Hepatocyte (in vitro differentiated cells): ENCODE results near the gene CGB3. TPM values are rescaled to one million over a fixed set of nuclear protein-coding genes. Genes with fewer than 3 reads are reported as not detected.

Experiments used
- DNase-seq: peaks from one replicate; pipeline ENCODE4 v3.0.0-alpha.2; 2016; ENCODE audit warnings: low spot score
- H2AFZ ChIP-seq: fragments of 200-600 bp; sonication (generic); 2 replicates; pipeline ENCODE4 v1.6.0; 2016; ENCODE audit warnings: antibody characterized with exemption, mild to moderate bottlenecking
- H3K27ac ChIP-seq: fragments of 200-600 bp; sonication (generic); 2 replicates; pipeline ENCODE4 v1.5.1; 2016; ENCODE audit warnings: mild to moderate bottlenecking
- H3K27me3 ChIP-seq: fragments of 200-600 bp; sonication (generic); 2 replicates; pipeline ENCODE4 v1.6.1; 2016
- H3K36me3 ChIP-seq: fragments of 200-600 bp; sonication (generic); replicated peaks from 2 replicates; pipeline ENCODE4 v1.5.1; 2016; ENCODE audit warnings: low read depth; ENCODE audit not compliant: insufficient read depth
- H3K4me1 ChIP-seq: fragments of 200-600 bp; sonication (generic); 2 replicates; pipeline ENCODE4 v1.5.1; 2016; ENCODE audit warnings: mild to moderate bottlenecking, moderate library complexity; ENCODE audit not compliant: insufficient read depth
- H3K4me2 ChIP-seq: fragments of 200-600 bp; sonication (generic); 2 replicates; pipeline ENCODE4 v1.6.0; 2016
- H3K4me3 ChIP-seq: fragments of 200-600 bp; sonication (generic); 2 replicates; pipeline ENCODE4 v1.5.1; 2016; ENCODE audit warnings: mild to moderate bottlenecking
- H3K79me2 ChIP-seq: fragments of 200-600 bp; sonication (generic); 2 replicates; pipeline ENCODE4 v1.6.0; 2017; ENCODE audit warnings: mild to moderate bottlenecking
- H3K9me2 ChIP-seq: fragments of 200-600 bp; sonication (generic); replicated peaks from 2 replicates; pipeline ENCODE4 v1.6.0; 2017; ENCODE audit warnings: mild to moderate bottlenecking; ENCODE audit not compliant: insufficient read depth
- H3K9me3 ChIP-seq: fragments of 200-600 bp; sonication (generic); 2 replicates; pipeline ENCODE4 v1.5.1; 2016; ENCODE audit warnings: low read depth, mild to moderate bottlenecking
- H4K20me1 ChIP-seq: fragments of 200-600 bp; sonication (generic); 2 replicates; pipeline ENCODE4 v1.6.0; 2016; ENCODE audit warnings: mild to moderate bottlenecking; ENCODE audit not compliant: insufficient read depth, poor library complexity, severe bottlenecking
- EZH2 ChIP-seq: fragments of 200-600 bp; sonication (generic); IDR thresholded peaks from 2 replicates; pipeline ENCODE4 v1.6.1; 2016; ENCODE audit warnings: antibody characterized with exemption, mild to moderate bottlenecking, borderline replicate concordance
- EZH2phosphoT487 ChIP-seq: fragments of 200-600 bp; sonication (generic); IDR thresholded peaks from one replicate; pipeline ENCODE4 v1.6.1; 2018; ENCODE audit warnings: antibody characterized with exemption, mild to moderate bottlenecking, low read depth, moderate library complexity; ENCODE audit not compliant: unreplicated experiment, severe bottlenecking
- WGBS: methylation state at CpG from one replicate; pipeline ENCODE4 v1.1.6; 2016; ENCODE audit warnings: low lambda C conversion rate; ENCODE audit errors: missing lambda C conversion rate; 5-methylcytosine and 5-hydroxymethylcytosine counted together
- microRNA-seq: library from miRNA; unstranded; fragments of <30 nt; microRNA quantifications from one replicate; pipeline ENCODE4, GENCODE V29; 2017
- polyA plus RNA-seq: library from polyadenylated mRNA; unstranded; fragments of >200 nt; fragmentation: Nextera tagmentation; extraction: Ambion mirVana; gene quantifications from 2 replicates; pipeline ENCODE4 v1.2.1, GENCODE V29; 2016
- small RNA-seq: library from RNA; depleted of rRNA; stranded (forward); fragments of <200 nt; gene quantifications from one replicate; pipeline ENCODE3, GENCODE V24; 2014
- total RNA-seq: library from RNA; depleted of rRNA; stranded (reverse); fragments of >200 nt; gene quantifications from 2 replicates; pipeline ENCODE4 v1.2.3, GENCODE V29; 2014
- TF ChIP-seq, protein P1 (sequence below): fragments of 200-600 bp; sonication (generic); IDR thresholded peaks from 2 replicates; pipeline ENCODE4 v1.5.1; 2016; ENCODE audit warnings: antibody characterized with exemption, mild to moderate bottlenecking; ENCODE audit not compliant: poor library complexity

Gene CGB3
- total and polyA plus RNA-seq, 2 experiments from 2014 or later = 1.1 TPM; not detected in 1

DNA sequence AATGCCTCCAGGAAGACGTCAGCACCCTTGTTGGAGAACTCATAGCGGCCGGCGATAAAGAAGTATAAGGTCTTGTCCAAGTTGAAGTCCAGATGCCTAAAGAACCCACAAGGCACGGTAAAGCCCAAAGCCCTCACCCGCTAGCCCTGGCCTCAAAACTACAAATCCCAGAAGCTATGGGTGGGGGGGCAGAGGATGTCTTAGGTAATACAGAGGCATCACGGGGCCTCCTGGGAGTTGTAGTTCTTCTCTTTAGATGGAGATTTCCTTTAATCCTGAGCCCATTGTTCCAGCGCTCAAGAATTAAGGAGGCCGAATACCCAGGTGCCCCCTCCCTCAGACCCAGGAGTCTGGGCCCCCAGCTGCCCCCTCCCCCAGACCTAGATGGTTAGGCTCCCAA, 41.9 kb downstream of the CGB3 start:
- no peaks in the 10 kb centered on the region for H3K79me2 ChIP-seq
- H4K20me1 ChIP-seq = no peaks in the 10 kb centered on the region
- TF ChIP-seq, protein P1, sequence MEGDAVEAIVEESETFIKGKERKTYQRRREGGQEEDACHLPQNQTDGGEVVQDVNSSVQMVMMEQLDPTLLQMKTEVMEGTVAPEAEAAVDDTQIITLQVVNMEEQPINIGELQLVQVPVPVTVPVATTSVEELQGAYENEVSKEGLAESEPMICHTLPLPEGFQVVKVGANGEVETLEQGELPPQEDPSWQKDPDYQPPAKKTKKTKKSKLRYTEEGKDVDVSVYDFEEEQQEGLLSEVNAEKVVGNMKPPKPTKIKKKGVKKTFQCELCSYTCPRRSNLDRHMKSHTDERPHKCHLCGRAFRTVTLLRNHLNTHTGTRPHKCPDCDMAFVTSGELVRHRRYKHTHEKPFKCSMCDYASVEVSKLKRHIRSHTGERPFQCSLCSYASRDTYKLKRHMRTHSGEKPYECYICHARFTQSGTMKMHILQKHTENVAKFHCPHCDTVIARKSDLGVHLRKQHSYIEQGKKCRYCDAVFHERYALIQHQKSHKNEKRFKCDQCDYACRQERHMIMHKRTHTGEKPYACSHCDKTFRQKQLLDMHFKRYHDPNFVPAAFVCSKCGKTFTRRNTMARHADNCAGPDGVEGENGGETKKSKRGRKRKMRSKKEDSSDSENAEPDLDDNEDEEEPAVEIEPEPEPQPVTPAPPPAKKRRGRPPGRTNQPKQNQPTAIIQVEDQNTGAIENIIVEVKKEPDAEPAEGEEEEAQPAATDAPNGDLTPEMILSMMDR = no peak
- TF ChIP-seq EZH2phosphoT487 (no peak), EZH2 (no peak)
- no peak overlapping the region for H3K27ac ChIP-seq
- no peak overlapping the region for H2AFZ ChIP-seq
- 97% methylated on average over 9 of the region's 9 CpGs for WGBS
- H3K4me1 ChIP-seq = no peaks in the 10 kb centered on the region
- no peak for DNase-seq
- H3K9me3 ChIP-seq = no peaks in the 10 kb centered on the region
- no peaks in the 10 kb centered on the region for H3K36me3 ChIP-seq
- H3K27me3 ChIP-seq = no peaks in the 10 kb centered on the region
- H3K4me2 ChIP-seq = no peak overlapping the region
- no peaks in the 10 kb centered on the region for H3K9me2 ChIP-seq
- H3K4me3 ChIP-seq = no peak overlapping the region

DNA sequence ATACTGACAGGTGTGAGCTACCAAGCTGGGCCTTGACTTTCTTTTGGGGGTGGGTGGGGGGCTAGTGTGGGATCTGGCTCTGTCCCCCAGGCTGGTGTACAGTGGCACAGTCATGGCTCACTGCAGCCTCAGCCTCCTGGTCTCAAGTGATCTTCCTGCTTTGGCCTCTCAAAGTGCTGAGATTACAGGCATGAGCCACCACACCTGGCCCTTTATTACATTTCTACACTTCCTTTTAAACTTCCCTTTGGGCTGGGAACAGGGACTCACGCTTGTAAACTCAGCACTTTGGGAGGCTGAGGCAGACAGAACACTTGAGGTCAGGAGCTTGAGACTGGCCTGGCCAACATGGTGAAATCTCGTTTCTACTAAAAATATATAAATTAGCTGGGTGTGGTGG, 47.1 kb downstream of the CGB3 start:
- H2AFZ ChIP-seq = no peak overlapping the region
- no peak overlapping the region for H3K27ac ChIP-seq
- no peak for TF ChIP-seq EZH2phosphoT487
- TF ChIP-seq, protein P1 = no peak
- no peak for TF ChIP-seq EZH2
- H3K27me3 ChIP-seq = no peaks in the 10 kb centered on the region
- H3K9me3 ChIP-seq = no peaks in the 10 kb centered on the region
- no peak overlapping the region for H3K4me2 ChIP-seq
- DNase-seq = no peak
- no peaks in the 10 kb centered on the region for H3K36me3 ChIP-seq
- 100% methylated on average over 2 of the region's 2 CpGs for WGBS
- H3K4me1 ChIP-seq = no peaks in the 10 kb centered on the region
- H3K79me2 ChIP-seq = no peaks in the 10 kb centered on the region
- H3K9me2 ChIP-seq = no peaks in the 10 kb centered on the region
- H4K20me1 ChIP-seq = no peaks in the 10 kb centered on the region
- no peak overlapping the region for H3K4me3 ChIP-seq

DNA sequence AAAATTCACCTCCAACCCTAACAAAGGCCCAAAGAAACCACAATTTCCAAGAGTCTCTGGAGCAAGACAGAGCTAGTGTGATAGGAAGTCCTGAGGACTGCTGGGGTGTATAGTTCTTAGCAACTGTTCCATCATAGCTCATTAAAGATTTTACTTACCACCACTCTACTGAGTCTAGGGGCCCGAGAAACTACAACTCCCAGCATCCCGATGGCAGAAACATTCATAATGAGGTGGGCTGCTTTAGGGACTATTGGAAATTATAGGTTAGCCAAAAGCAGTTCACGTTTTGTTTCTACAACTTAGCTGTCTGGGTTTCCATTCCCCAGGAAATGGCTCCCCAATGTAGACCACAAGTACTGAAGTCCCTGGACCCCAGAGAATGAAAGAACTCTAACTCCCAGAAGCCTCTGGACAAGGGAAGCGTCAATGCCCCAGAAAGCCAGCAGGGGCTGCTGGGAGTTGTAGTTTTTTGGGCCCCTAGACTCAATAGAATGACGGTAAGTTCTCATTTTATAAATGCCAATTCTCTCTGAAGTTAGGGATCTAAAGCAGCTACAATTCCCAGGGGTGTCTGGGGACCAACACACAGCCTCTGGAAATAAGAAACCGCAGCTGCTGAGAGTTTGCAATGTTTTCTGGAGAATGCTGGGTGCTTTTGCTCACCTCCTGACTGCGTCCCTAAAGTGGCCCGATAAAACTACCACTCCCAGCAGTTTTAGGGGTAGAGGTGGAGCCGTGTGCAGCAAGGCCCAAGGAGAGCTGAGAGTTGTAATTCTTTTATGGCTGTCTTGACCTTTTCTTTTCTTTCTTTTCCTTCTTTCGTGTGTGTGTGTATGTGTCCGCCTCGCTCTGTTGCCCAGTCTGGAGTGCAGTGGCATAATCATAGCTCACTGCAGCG, 47.9 kb downstream of the CGB3 start:
- WGBS = 92% methylated on average over 13 of the region's 13 CpGs
- no peak for TF ChIP-seq EZH2phosphoT487
- no peak for TF ChIP-seq EZH2
- TF ChIP-seq, protein P1 = no peak
- Histone ChIP-seq H2AFZ (no peak overlapping the region), H3K9me3 (no peaks in the 10 kb centered on the region), H3K79me2 (no peaks in the 10 kb centered on the region), H3K4me3 (no peak overlapping the region), H4K20me1 (no peaks in the 10 kb centered on the region), H3K4me2 (no peak overlapping the region), H3K27ac (no peak overlapping the region), H3K27me3 (no peaks in the 10 kb centered on the region), H3K4me1 (no peaks in the 10 kb centered on the region), H3K36me3 (no peaks in the 10 kb centered on the region), H3K9me2 (no peaks in the 10 kb centered on the region)
- DNase-seq = no peak

Small RNAs within 50 kb of the gene (microRNA-seq; reads per million reads assigned to microRNA genes)
- gene MIR6798 = 1.3 reads per million

Small RNAs within 50 kb of the gene (small RNA-seq; reads per million reads assigned to genes)
- gene MIR6798 = 0.16 reads per million

Other genes starting within 250 kb of the CGB3 start
- 39.6 and 44.2 TPM in 2 replicates for gene BCAT2, start 213.3 kb downstream of the CGB3 start, total RNA-seq
- 84.6 and 122 TPM in 2 replicates for gene BCAT2, start 213.3 kb downstream of the CGB3 start, polyA plus RNA-seq
- gene HSD17B14, start 187.8 kb downstream of the CGB3 start, total RNA-seq = 64.1 and 67.6 TPM in 2 replicates
- 91.9 and 107 TPM in 2 replicates for gene HSD17B14, start 187.8 kb downstream of the CGB3 start, polyA plus RNA-seq
- 7.3 and 8.3 TPM in 2 replicates for gene PLEKHA4, start 155.7 kb downstream of the CGB3 start, total RNA-seq
- gene PLEKHA4, start 155.7 kb downstream of the CGB3 start, polyA plus RNA-seq = 15.1 and 25.8 TPM in 2 replicates
- 67.1 and 83.1 TPM in 2 replicates for gene PPP1R15A, start 151.9 kb downstream of the CGB3 start, total RNA-seq
- 172 and 218 TPM in 2 replicates for gene PPP1R15A, start 151.9 kb downstream of the CGB3 start, polyA plus RNA-seq
- gene TULP2, start 125.6 kb downstream of the CGB3 start, total RNA-seq = not detected in 2 replicates
- not detected in 2 replicates for gene TULP2, start 125.6 kb downstream of the CGB3 start, polyA plus RNA-seq
- 233 and 283 TPM in 2 replicates for gene NUCB1, start 124.0 kb downstream of the CGB3 start, total RNA-seq
- gene NUCB1, start 124.0 kb downstream of the CGB3 start, polyA plus RNA-seq = 332 and 339 TPM in 2 replicates
- gene DHDH, start 90.6 kb downstream of the CGB3 start, total RNA-seq = 0.72 and 3.7 TPM in 2 replicates
- 1.5 and 2.9 TPM in 2 replicates for gene DHDH, start 90.6 kb downstream of the CGB3 start, polyA plus RNA-seq
- gene BAX, start 69.5 kb downstream of the CGB3 start, total RNA-seq = 76.4 and 77.3 TPM in 2 replicates
- 106 and 116 TPM in 2 replicates for gene BAX, start 69.5 kb downstream of the CGB3 start, polyA plus RNA-seq
- 8,878 and 9,969 TPM in 2 replicates for gene FTL, start 59.0 kb downstream of the CGB3 start, total RNA-seq
- gene FTL, start 59.0 kb downstream of the CGB3 start, polyA plus RNA-seq = 13,723 and 15,987 TPM in 2 replicates
- 29.2 and 37.4 TPM in 2 replicates for gene GYS1, start 31.0 kb downstream of the CGB3 start, total RNA-seq
- 45.9 and 54.8 TPM in 2 replicates for gene GYS1, start 31.0 kb downstream of the CGB3 start, polyA plus RNA-seq
- gene RUVBL2, start 30.4 kb downstream of the CGB3 start, total RNA-seq = 62.9 and 72.1 TPM in 2 replicates
- 79.6 and 84.9 TPM in 2 replicates for gene RUVBL2, start 30.4 kb downstream of the CGB3 start, polyA plus RNA-seq
- gene LHB, start 7.2 kb downstream of the CGB3 start, total RNA-seq = not detected in 2 replicates
- gene LHB, start 7.2 kb downstream of the CGB3 start, polyA plus RNA-seq = not detected in 2 replicates
- not detected in 2 replicates for gene CGB2, start 7.6 kb upstream of the CGB3 start, total RNA-seq
- not detected in 2 replicates for gene CGB2, start 7.6 kb upstream of the CGB3 start, polyA plus RNA-seq
- gene CGB1, start 12.6 kb upstream of the CGB3 start, total RNA-seq = not detected in 2 replicates
- 0.52 TPM in 1 of 2 replicates, not detected in the other for gene CGB1, start 12.6 kb upstream of the CGB3 start, polyA plus RNA-seq
- gene CGB5, start 19.5 kb upstream of the CGB3 start, total RNA-seq = 1.5 and 1.9 TPM in 2 replicates
- gene CGB5, start 19.5 kb upstream of the CGB3 start, polyA plus RNA-seq = 0.22 and 1.2 TPM in 2 replicates
- 0.50 TPM in 1 of 2 replicates, not detected in the other for gene CGB8, start 24.8 kb upstream of the CGB3 start, total RNA-seq
- 0.53 TPM in 1 of 2 replicates, not detected in the other for gene CGB8, start 24.8 kb upstream of the CGB3 start, polyA plus RNA-seq
- 0.76 TPM in 1 of 2 replicates, not detected in the other for gene CGB7, start 33.4 kb upstream of the CGB3 start, total RNA-seq
- gene CGB7, start 33.4 kb upstream of the CGB3 start, polyA plus RNA-seq = 1.6 and 4.1 TPM in 2 replicates
- gene NTF4, start 40.5 kb upstream of the CGB3 start, total RNA-seq = 2.9 and 3.4 TPM in 2 replicates
- gene NTF4, start 40.5 kb upstream of the CGB3 start, polyA plus RNA-seq = 6.9 and 11.5 TPM in 2 replicates
- not detected in 2 replicates for gene KCNA7, start 48.4 kb upstream of the CGB3 start, total RNA-seq
- not detected in 2 replicates for gene KCNA7, start 48.4 kb upstream of the CGB3 start, polyA plus RNA-seq
- gene SNRNP70, start 61.1 kb upstream of the CGB3 start, total RNA-seq = 164 and 190 TPM in 2 replicates
- 248 and 294 TPM in 2 replicates for gene SNRNP70, start 61.1 kb upstream of the CGB3 start, polyA plus RNA-seq
- gene LIN7B, start 90.0 kb upstream of the CGB3 start, total RNA-seq = 7.1 and 8.7 TPM in 2 replicates
- 18.0 and 20.6 TPM in 2 replicates for gene LIN7B, start 90.0 kb upstream of the CGB3 start, polyA plus RNA-seq
- gene C19orf73, start 94.8 kb upstream of the CGB3 start, total RNA-seq = 1.9 TPM in 1 of 2 replicates, not detected in the other
- gene C19orf73, start 94.8 kb upstream of the CGB3 start, polyA plus RNA-seq = 2.6 and 2.7 TPM in 2 replicates
- gene PPFIA3, start 95.2 kb upstream of the CGB3 start, total RNA-seq = 4.4 and 11.3 TPM in 2 replicates
- gene PPFIA3, start 95.2 kb upstream of the CGB3 start, polyA plus RNA-seq = 8.2 and 11.4 TPM in 2 replicates
- gene HRC, start 131.1 kb upstream of the CGB3 start, total RNA-seq = 0.44 and 0.50 TPM in 2 replicates
- 0.33 and 0.48 TPM in 2 replicates for gene HRC, start 131.1 kb upstream of the CGB3 start, polyA plus RNA-seq
- 6.6 and 7.0 TPM in 2 replicates for gene TRPM4, start 133.5 kb upstream of the CGB3 start, total RNA-seq
- gene TRPM4, start 133.5 kb upstream of the CGB3 start, polyA plus RNA-seq = 20.5 and 23.2 TPM in 2 replicates